Hindlimb muscle (tissue), 1 donor: Measurements from ENCODE around the gene ARSA. TPM values are rescaled to one million over a fixed set of nuclear protein-coding genes. Genes with fewer than 3 reads are reported as not detected.
"Not testable (repeated sequence)": the region's sequence is repeated elsewhere in the genome, so short reads cannot be mapped to it uniquely, and the experiment has no call there.

Experiments
- DNase-seq: peaks from one replicate; pipeline ENCODE4 v3.0.0-alpha.2; 2013
- polyA plus RNA-seq: library from polyadenylated mRNA; unstranded; fragments of 120-200 nt; gene quantifications from one replicate; pipeline ENCODE4 v1.2.1, GENCODE V29; 2013; ENCODE audit not compliant: insufficient read length

ARSA gene
- polyA plus RNA-seq, 1 donor = 18.1 TPM

- not testable (repeated sequence) for DNase-seq
These were observed 26.7 kb upstream of the ARSA start for GRCh38 chr22:50654664-50655063.

- no peak for DNase-seq
These were observed 25.3 kb upstream of the ARSA start for GRCh38 chr22:50653256-50653655.

- DNase-seq = not testable (repeated sequence)
These were observed 15.8 kb upstream of the ARSA start for GRCh38 chr22:50643821-50644101.

GRCh38 chr22:50643021-50643820 lies 15.3 kb upstream of the ARSA start:
- not testable (repeated sequence) for DNase-seq

- no peak for DNase-seq
These were observed 14.0 kb upstream of the ARSA start for GRCh38 chr22:50641696-50642607.

- DNase-seq = no peak
These were observed 13.1 kb upstream of the ARSA start for GRCh38 chr22:50640857-50641647.

- DNase-seq = not testable (repeated sequence)
These were observed 12.3 kb upstream of the ARSA start for GRCh38 chr22:50640296-50640695.

- no peak for DNase-seq
These were observed 7.6 kb upstream of the ARSA start for GRCh38 chr22:50635591-50635990.

GRCh38 chr22:50633771-50634170 lies 5.8 kb upstream of the ARSA start:
- DNase-seq = no peak

- DNase-seq = no peak
These were observed 5.1 kb upstream of the ARSA start for GRCh38 chr22:50633086-50633485.

GRCh38 chr22:50630376-50630775 lies 2.4 kb upstream of the ARSA start:
- DNase-seq = no peak

- DNase-seq = no peak
These were observed 687 bp upstream of the ARSA start for GRCh38 chr22:50628543-50629134.

GRCh38 chr22:50626850-50627641 lies 906 bp downstream of the ARSA start:
- no peak for DNase-seq

- DNase-seq = no peak
These were observed 1.6 kb downstream of the ARSA start for GRCh38 chr22:50626314-50626849.

GRCh38 chr22:50625568-50626313 lies 2.2 kb downstream of the ARSA start:
- DNase-seq = no peak

- DNase-seq = no peak
These were observed 2.8 kb downstream of the ARSA start for GRCh38 chr22:50625131-50625567.

- no peak for DNase-seq
These were observed 3.4 kb downstream of the ARSA start for GRCh38 chr22:50624347-50625130.

- DNase-seq = no peak
These were observed 5.1 kb downstream of the ARSA start for GRCh38 chr22:50622723-50623327.
